ENCODE results near the gene FBN3.

Gene FBN3

DNA sequence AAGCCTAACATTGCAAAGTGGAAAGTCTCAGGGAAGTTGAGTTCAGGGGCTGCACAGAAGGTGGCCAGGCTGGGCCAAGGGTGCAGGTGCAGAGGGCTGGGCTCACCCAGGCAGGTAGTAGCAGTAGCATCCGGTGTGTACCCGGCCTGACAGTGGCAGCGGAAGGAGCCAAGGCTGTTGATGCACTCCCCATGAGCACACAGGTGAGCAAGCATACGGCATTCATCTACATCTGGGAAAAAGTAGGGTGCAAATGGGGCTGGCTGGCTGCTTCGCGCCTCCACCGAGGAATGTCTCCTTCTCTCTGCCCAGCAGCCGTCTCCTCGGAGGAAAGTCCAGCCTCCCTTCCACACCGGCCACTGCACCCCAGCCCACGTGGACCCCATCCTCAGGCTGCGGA is 66.3 kb downstream of the FBN3 start:
- TF ChIP-seq, protein P1, sequence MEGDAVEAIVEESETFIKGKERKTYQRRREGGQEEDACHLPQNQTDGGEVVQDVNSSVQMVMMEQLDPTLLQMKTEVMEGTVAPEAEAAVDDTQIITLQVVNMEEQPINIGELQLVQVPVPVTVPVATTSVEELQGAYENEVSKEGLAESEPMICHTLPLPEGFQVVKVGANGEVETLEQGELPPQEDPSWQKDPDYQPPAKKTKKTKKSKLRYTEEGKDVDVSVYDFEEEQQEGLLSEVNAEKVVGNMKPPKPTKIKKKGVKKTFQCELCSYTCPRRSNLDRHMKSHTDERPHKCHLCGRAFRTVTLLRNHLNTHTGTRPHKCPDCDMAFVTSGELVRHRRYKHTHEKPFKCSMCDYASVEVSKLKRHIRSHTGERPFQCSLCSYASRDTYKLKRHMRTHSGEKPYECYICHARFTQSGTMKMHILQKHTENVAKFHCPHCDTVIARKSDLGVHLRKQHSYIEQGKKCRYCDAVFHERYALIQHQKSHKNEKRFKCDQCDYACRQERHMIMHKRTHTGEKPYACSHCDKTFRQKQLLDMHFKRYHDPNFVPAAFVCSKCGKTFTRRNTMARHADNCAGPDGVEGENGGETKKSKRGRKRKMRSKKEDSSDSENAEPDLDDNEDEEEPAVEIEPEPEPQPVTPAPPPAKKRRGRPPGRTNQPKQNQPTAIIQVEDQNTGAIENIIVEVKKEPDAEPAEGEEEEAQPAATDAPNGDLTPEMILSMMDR (conservative IDR thresholded peaks at IDR 0.05; ENCODE audit: low read length) = no peak
- no peak overlapping the region for H3K4me3 ChIP-seq (ENCODE audit: low read length)
- DNase-seq (ENCODE audit: low read depth) = no peak

DNA sequence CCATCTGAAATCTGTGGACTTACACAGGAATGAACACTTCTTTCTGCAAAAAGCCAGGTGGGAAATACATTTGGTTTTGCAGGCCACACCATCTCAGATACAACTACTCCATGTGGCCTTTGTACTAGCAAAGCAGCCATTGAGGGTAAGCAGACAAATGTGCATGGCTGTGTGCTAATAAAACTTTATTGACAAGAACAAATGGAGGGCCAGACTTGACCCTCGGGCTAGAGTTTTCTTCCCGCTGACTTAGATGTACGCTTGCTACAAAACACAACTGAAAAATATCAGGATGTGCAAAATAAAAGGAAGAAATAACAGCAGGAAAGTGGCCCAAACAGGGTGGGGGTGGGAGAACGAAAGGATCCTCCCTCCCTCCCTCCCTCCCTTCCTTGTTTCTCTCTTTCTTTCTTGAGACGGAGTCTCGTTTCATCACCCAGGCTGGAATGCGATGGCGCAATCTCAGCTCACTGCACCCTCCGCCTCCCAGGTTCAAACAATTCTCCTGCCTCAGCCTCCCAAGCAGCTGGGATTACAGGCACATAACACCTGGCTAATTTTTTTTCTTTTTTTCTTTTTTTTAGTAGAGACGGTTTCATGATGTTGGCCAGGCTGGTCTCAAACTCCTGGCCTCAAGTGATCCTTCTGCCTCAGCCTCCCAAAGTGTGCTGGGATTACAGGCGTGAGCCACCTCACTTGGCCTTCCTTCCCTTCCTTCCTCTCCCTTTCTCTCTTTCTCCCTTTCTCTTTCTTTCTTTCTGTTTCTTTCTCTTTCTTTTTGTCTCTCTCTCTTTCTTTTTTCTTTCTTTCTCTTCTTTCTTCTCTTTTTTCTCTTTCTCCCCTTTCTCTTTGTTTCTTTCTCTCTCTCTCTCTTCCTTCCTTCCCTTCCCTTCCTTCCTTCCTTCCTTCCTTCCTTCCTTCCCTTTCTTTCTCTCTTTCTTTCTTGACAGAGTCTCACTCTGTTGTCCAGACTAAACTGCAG is 67.5 kb downstream of the FBN3 start:
- TF ChIP-seq, protein P1 (conservative IDR thresholded peaks at IDR 0.05; ENCODE audit: low read length) = no peak
- no peak for DNase-seq (ENCODE audit: low read depth)
- H3K4me3 ChIP-seq (ENCODE audit: low read length) = no peak overlapping the region

DNA sequence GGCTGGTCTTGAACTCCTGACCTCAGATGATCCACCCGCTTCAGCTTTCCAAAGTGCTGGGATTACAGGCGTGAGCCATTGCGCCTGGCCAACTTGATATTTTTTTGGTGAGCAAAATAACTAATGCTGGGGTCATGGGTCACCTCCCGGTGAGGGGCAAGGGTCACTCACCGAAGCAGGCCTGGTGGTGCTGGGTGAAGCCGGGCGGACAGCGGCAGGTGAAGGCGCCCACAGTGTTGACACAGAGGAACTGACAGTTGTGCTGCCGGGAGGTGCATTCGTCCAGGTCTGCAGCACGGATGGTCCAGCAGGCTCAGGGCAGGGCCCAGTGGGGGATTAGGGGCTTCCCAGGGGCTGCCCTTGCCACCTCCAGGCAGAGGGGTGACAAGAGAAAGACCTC is 68.6 kb downstream of the FBN3 start:
- no peak for DNase-seq (ENCODE audit: low read depth)
- TF ChIP-seq, protein P1 (conservative IDR thresholded peaks at IDR 0.05; ENCODE audit: low read length) = no peak
- no peak overlapping the region for H3K4me3 ChIP-seq (ENCODE audit: low read length)

DNA sequence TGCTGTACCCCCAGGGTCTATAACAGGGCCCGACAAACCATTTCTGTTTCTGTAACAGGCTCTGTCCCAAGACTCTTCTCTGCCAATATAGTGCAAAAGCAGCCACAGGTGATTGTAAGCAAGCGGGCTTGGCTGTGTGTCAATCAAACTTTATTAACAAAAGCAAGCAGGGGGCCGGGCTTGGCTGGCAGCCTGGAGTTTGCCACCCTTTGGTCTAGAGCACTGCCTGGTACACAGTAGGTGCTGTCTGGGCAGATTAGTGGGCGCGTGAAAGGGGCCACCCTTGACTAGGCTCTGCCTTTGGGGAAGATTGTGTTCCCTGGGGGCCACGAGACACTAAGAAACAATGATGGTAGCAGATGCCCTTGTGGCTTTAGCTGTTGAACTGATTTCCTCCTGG is 69.4 kb downstream of the FBN3 start:
- TF ChIP-seq, protein P1 (conservative IDR thresholded peaks at IDR 0.05; ENCODE audit: low read length) = no peak
- H3K4me3 ChIP-seq (ENCODE audit: low read length) = no peak overlapping the region
- no peak for DNase-seq (ENCODE audit: low read depth)

DNA sequence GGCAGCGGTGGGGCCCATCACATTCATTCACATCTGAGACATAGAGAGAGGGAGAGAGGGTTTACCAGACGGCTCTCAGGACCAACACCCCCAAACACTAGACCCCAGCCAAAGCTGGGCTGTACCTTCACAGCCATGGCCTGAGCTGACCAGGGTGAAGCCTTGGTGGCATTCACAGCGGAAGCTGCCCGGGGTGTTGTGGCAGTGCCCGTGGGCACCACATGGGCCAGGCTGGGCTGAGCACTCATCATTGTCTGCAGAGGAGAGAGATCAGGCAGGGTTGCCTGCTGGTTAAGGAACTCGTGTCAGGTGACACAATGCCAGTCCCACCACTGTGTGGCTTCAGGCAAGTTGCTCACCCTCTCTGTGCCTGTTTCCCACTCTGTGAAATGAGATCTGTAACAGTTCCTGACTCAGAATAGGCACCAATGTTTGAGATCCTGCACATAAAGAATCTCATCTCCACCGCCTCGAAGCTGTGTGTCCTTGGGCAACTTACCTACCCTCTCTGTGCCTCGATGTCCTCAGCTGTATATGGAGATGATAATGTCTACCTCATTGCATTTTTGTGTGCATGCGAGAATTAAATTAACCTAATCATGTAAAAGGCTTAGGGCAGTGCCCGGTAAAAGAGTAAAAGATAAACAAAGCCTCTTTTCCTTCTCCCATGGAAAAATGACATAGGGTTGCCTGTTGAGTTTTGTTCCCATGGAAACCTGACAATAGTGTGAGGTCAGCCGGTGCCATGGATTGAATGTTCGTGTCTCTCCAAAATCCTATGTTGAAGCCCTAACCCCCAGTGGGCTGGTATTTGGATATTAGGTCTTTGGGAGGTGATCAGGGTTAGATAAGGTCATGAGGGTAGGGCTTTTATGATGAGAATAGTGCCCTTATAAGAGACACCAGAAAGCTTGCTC is 74.0 kb downstream of the FBN3 start:
- no peak for DNase-seq (ENCODE audit: low read depth)
- TF ChIP-seq, protein P1 (conservative IDR thresholded peaks at IDR 0.05; ENCODE audit: low read length) = no peak
- H3K4me3 ChIP-seq (ENCODE audit: low read length) = no peak overlapping the region

DNA sequence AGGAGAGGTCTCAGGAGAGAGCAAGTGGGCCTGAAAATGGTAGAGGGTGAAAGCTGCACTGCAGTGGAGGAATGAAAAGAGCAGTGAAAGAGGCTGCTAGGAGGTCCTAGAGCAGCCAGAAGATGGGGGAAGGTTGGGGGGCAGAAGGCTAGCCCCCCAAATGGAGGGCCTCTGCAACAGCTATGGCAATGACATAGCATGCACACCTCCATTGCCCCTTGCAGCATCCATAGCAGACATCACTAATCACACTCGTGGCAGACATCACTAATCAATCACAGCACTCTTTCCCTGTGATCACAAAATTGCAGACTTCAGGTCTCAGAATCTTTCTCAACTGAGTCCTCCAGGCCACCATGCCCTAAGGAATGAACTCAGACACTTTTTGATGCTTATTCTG is 74.9 kb downstream of the FBN3 start:
- TF ChIP-seq, protein P1 (conservative IDR thresholded peaks at IDR 0.05; ENCODE audit: low read length) = no peak
- no peak overlapping the region for H3K4me3 ChIP-seq (ENCODE audit: low read length)
- no peak for DNase-seq (ENCODE audit: low read depth)

Measured in AG10803 (cell line).